GM19351 (cell line): ENCODE measurements around the gene ASB8.
A peak's percentile ranks its signal among the peaks of the same experiment; 100 is the strongest.

Experiments
- ATAC-seq: cut with Tn5 transposase; IDR thresholded peaks from one replicate; pipeline ENCODE4 v1.9.1; 2021; ENCODE audit warnings: mild to moderate bottlenecking, moderate library complexity; ENCODE audit not compliant: unreplicated experiment

ASB8 gene

DNA sequence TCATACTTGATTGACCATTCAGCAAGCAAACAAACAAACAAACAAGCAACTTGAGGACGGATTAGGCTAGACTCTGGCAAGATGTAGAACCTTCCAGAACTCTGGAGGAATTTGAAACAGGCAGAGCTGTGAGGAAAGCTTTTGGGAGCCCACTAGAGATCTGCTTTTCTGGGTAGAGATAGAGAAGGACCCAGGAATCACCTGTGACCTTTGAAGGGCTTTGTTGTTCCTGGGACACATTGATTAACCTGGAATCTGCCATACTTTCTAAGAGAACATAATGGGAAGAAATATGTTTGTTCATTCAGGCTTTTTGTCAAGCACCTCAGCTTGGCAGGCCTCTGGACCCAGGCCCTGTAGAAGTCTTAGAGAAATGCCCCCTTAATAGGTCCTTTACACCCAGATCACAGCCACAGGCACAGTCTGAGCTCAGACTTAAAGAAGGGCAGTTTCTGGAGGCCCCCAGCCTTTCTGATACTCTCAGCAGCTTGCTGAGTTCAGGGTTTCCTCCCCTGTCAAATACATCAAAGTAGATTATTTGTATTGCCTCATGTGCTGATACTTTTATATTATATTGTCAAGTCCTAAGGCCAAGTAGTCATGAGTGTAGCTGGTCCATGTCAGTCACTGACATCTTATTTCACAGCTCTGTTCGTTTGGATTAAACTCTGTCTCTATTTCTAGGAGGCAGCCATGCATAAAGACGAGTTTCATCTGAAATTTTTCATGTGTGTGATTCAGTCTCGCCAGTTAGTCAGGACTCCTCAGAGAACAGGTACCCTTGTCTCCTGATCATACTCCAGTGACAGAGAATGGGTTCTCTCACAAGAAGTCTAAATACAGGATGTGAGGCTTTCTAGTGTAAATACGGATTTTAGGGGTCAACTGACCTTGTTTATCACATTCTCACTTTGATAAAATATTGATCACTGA, 50.4 kb downstream of the ASB8 start:
- no peak for ATAC-seq

DNA sequence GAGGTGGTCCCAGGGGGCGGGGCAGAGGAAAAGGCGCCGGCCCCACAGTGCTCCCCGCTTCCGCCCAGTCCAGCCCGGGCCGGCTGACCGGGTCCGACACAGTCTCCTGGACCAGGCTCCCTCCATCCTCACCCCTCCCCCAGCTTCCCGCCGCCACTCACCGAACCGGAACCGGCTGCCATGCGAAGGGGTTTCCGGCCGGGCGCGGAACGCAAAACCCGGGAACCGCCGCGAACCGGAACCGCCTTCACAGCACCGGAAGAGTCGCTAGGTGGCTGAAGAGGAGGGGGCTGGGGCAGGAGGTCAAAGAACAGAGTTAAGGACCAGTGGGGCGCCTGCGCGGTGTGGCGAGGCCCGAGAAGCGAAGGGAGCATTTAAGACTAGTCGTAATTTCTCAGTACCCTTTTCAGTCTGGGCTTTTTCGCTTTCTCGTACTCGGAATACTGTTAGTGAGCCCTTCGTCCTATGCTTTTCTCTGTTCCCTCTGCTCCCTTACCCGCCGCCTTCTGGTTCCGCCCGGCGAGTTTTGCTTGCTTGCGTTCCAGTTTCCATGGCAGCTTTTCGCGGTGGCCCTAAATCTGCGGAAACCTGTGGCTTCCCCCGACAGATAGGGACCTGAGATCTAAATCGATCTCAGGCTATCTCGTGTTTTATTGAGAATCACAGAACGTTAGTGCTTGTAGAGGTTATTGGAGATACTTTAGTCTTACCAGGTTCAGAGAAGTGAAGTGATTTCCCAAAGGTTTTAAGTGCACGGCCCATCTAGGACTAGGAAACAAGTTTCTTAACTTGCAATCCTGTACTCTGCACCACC, 51.2 kb downstream of the ASB8 start, which contains the start of gene SENP1:
Gene SENP1, minus strand, starts transcription at position 213 of the 814 bp plus-strand sequence. CDS start 4,607 bp downstream, outside the sequence.
- peak; percentile 72 for ATAC-seq

DNA sequence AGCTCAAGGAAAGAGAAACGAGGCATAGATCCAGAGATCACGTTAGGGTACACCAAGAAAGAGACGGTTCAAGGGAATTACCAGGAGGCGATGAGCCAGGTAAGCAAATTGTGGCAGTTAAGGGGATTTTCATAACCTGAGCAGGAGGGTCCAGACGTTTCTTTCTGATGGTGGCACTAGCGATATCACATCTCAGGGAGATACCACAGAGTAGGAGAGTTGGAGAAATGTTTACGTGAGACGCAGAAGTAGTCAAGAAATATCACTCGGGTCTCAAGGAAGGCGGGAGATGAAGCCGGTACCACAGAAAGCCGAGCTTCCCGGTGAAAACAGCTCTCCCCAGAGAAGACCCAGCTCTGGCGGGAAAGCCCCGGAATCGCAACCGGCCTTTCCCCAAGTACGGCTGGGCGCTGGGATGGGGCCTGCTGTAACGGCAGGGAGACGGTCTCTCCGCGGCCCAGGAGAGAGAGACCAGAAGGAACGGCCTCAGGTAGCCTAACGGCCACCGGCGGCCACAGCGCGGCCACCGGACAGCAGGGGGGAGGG, 51.9 kb downstream of the ASB8 start:
- ATAC-seq, result peak; percentile 26

DNA sequence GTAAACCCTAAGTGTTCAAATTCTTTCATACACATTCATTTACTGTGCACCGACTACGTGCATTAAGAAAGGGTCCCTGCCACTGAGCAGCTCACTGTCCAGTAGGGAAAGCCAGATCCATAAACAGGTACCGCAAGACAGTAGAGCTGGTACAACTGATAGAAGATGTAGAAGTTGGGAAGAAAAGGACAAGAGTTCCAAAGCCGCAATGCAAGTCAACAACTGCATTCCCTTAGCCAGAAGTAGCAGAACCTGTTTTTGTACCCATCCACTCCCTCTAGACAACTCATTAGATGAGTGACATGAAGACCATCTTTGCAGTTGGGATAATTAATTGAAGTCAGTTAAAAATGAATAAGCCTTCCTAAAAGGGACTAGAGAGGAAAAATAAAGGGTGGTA, 52.8 kb downstream of the ASB8 start:
- ATAC-seq, result no peak
